GM12878 (cell line): ENCODE data around the gene COL4A4. TPM values are rescaled to one million over a fixed set of nuclear protein-coding genes. Genes with fewer than 3 reads are reported as not detected.

Experiments used
- PAX8 ChIP-seq: fragments of 450-650 bp; IDR thresholded peaks from 2 replicates; pipeline ENCODE4 v1.6.1; 2017; ENCODE audit warnings: mild to moderate bottlenecking, moderate library complexity
- POLR2A ChIP-seq: IDR thresholded peaks from 2 replicates; pipeline ENCODE4 v1.6.1; 2011; ENCODE audit warnings: low read depth, mild to moderate bottlenecking, low read length
- STAT1 ChIP-seq: fragments of 450-650 bp; conservative IDR thresholded peaks from 2 replicates; pipeline ENCODE4 v1.6.1; 2014; ENCODE audit warnings: antibody characterized with exemption, mild to moderate bottlenecking
- ZNF207 ChIP-seq: fragments of 450-650 bp; IDR thresholded peaks from 2 replicates; pipeline ENCODE4 v1.6.1; 2014; ENCODE audit warnings: antibody characterized with exemption, mild to moderate bottlenecking, borderline replicate concordance
- ZNF384 ChIP-seq: IDR thresholded peaks from 2 replicates; pipeline ENCODE4 v1.6.1; 2012; ENCODE audit warnings: low read depth, mild to moderate bottlenecking, low read length, improper control_type of control experiment, borderline replicate concordance
- polyA plus RNA-seq, 11 experiments: library from polyadenylated mRNA; depleted of rRNA in 4 of 11; unstranded in 6 of 11; stranded (reverse) in 5 of 11; fragments of >200 nt; fragmentation: Nextera tagmentation in 4 of 11; fragmentation: Illumina TruSeq in 1 of 11; extraction: Ambion mirVana in 4 of 11; extraction: Trizol in 1 of 11; gene quantifications; 1 replicate in 1 of 11; 2 replicates in 10 of 11; pipeline versions ENCODE4 v1.2.1 to v1.2.3, GENCODE V29; 2011 to 2016; ENCODE audit warnings: inconsistent platforms in 2 of 11, missing spikeins in 2 of 11, low read depth in 1 of 11
- total RNA-seq, 4 experiments: library from RNA; depleted of rRNA in 3 of 4; stranded (reverse); fragments of >200 nt in 3 of 4; fragmentation: Illumina TruSeq in 1 of 4; extraction: Trizol in 1 of 4; gene quantifications; 2 replicates each; pipeline versions ENCODE4 v1.2.1 to v1.2.3, GENCODE V29; 2013 to 2021
- TF ChIP-seq, protein P1 (sequence below): fragments of 450-650 bp; formaldehyde crosslinking; IDR thresholded peaks from 2 replicates; pipeline ENCODE4 v1.4.0; 2020; ENCODE audit warnings: mild to moderate bottlenecking, moderate library complexity
- TF ChIP-seq, protein P2 (sequence below): fragments of 150-350 bp; IDR thresholded peaks from 2 replicates; pipeline ENCODE4 v1.6.1; 2016; ENCODE audit warnings: low read depth, low read length
- TF ChIP-seq, protein P3 (sequence below): IDR thresholded peaks from 2 replicates; pipeline ENCODE4 v1.6.1; 2012; ENCODE audit warnings: improper control_type of control experiment, low read depth, low read length; ENCODE audit not compliant: insufficient replicate concordance
- TF ChIP-seq, protein P4 (sequence below): fragments of 450-650 bp; IDR thresholded peaks from 2 replicates; pipeline ENCODE4 v1.6.1; 2017; ENCODE audit warnings: borderline replicate concordance

The COL4A4 gene
- total and polyA plus RNA-seq, 10 of the 15 experiments (the other 5 are each of a cell fraction or from before 2014, with no cell fraction given), result 0.19 to 4.0 (median 2.1) TPM

DNA sequence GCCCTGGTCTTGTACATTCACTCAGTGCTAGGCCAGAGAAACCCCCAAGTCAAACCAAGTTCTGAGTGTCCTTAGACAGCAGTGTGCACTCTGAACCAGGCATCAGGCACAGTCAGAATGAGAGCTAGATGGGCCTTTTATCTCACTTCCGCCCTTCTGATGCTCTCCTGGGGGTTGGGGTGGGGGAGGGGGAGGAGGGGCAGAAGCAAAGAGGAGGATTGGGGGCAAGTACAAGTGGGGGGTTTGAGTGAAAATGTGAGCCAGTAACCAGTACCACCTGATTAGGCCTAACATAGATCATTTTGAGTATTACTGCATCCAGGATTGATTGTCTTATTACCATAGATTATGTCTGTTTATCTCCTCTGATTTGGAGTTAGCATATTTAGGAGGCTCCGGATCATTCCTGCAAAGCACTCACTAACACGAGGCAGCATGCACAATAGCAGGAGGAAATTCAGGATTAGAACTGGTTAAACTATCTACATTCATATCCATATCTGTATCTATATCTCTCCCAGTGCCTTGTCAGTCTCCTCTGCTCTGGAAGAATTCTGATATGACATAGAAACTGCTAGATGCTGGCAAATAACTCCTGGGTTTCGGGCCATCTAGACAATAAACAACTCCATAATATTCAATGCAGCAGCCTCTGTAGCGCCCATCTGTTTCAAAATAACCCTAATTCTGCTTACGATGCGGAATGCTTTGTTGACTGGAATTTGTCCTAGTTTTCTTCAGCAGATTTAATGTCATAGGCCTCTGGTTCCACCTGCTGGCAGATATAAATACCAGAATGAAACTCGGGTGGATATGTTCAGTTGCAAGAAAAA, 179.0 kb downstream of the COL4A4 start (continued):
- no peak for TF ChIP-seq PAX8
- no peak for TF ChIP-seq STAT1
- no peak for TF ChIP-seq ZNF384
- TF ChIP-seq, protein P1, sequence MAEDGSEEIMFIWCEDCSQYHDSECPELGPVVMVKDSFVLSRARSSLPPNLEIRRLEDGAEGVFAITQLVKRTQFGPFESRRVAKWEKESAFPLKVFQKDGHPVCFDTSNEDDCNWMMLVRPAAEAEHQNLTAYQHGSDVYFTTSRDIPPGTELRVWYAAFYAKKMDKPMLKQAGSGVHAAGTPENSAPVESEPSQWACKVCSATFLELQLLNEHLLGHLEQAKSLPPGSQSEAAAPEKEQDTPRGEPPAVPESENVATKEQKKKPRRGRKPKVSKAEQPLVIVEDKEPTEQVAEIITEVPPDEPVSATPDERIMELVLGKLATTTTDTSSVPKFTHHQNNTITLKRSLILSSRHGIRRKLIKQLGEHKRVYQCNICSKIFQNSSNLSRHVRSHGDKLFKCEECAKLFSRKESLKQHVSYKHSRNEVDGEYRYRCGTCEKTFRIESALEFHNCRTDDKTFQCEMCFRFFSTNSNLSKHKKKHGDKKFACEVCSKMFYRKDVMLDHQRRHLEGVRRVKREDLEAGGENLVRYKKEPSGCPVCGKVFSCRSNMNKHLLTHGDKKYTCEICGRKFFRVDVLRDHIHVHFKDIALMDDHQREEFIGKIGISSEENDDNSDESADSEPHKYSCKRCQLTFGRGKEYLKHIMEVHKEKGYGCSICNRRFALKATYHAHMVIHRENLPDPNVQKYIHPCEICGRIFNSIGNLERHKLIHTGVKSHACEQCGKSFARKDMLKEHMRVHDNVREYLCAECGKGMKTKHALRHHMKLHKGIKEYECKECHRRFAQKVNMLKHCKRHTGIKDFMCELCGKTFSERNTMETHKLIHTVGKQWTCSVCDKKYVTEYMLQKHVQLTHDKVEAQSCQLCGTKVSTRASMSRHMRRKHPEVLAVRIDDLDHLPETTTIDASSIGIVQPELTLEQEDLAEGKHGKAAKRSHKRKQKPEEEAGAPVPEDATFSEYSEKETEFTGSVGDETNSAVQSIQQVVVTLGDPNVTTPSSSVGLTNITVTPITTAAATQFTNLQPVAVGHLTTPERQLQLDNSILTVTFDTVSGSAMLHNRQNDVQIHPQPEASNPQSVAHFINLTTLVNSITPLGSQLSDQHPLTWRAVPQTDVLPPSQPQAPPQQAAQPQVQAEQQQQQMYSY, result no peak
- TF ChIP-seq, protein P2, sequence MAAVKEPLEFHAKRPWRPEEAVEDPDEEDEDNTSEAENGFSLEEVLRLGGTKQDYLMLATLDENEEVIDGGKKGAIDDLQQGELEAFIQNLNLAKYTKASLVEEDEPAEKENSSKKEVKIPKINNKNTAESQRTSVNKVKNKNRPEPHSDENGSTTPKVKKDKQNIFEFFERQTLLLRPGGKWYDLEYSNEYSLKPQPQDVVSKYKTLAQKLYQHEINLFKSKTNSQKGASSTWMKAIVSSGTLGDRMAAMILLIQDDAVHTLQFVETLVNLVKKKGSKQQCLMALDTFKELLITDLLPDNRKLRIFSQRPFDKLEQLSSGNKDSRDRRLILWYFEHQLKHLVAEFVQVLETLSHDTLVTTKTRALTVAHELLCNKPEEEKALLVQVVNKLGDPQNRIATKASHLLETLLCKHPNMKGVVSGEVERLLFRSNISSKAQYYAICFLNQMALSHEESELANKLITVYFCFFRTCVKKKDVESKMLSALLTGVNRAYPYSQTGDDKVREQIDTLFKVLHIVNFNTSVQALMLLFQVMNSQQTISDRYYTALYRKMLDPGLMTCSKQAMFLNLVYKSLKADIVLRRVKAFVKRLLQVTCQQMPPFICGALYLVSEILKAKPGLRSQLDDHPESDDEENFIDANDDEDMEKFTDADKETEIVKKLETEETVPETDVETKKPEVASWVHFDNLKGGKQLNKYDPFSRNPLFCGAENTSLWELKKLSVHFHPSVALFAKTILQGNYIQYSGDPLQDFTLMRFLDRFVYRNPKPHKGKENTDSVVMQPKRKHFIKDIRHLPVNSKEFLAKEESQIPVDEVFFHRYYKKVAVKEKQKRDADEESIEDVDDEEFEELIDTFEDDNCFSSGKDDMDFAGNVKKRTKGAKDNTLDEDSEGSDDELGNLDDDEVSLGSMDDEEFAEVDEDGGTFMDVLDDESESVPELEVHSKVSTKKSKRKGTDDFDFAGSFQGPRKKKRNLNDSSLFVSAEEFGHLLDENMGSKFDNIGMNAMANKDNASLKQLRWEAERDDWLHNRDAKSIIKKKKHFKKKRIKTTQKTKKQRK, result no peak
- TF ChIP-seq, protein P3, sequence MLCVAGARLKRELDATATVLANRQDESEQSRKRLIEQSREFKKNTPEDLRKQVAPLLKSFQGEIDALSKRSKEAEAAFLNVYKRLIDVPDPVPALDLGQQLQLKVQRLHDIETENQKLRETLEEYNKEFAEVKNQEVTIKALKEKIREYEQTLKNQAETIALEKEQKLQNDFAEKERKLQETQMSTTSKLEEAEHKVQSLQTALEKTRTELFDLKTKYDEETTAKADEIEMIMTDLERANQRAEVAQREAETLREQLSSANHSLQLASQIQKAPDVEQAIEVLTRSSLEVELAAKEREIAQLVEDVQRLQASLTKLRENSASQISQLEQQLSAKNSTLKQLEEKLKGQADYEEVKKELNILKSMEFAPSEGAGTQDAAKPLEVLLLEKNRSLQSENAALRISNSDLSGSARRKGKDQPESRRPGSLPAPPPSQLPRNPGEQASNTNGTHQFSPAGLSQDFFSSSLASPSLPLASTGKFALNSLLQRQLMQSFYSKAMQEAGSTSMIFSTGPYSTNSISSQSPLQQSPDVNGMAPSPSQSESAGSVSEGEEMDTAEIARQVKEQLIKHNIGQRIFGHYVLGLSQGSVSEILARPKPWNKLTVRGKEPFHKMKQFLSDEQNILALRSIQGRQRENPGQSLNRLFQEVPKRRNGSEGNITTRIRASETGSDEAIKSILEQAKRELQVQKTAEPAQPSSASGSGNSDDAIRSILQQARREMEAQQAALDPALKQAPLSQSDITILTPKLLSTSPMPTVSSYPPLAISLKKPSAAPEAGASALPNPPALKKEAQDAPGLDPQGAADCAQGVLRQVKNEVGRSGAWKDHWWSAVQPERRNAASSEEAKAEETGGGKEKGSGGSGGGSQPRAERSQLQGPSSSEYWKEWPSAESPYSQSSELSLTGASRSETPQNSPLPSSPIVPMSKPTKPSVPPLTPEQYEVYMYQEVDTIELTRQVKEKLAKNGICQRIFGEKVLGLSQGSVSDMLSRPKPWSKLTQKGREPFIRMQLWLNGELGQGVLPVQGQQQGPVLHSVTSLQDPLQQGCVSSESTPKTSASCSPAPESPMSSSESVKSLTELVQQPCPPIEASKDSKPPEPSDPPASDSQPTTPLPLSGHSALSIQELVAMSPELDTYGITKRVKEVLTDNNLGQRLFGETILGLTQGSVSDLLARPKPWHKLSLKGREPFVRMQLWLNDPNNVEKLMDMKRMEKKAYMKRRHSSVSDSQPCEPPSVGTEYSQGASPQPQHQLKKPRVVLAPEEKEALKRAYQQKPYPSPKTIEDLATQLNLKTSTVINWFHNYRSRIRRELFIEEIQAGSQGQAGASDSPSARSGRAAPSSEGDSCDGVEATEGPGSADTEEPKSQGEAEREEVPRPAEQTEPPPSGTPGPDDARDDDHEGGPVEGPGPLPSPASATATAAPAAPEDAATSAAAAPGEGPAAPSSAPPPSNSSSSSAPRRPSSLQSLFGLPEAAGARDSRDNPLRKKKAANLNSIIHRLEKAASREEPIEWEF, result no peak
- TF ChIP-seq POLR2A, result 0 out of 2 replicates have a peak, but pooled peaks have one; percentile 22
- TF ChIP-seq, protein P4, sequence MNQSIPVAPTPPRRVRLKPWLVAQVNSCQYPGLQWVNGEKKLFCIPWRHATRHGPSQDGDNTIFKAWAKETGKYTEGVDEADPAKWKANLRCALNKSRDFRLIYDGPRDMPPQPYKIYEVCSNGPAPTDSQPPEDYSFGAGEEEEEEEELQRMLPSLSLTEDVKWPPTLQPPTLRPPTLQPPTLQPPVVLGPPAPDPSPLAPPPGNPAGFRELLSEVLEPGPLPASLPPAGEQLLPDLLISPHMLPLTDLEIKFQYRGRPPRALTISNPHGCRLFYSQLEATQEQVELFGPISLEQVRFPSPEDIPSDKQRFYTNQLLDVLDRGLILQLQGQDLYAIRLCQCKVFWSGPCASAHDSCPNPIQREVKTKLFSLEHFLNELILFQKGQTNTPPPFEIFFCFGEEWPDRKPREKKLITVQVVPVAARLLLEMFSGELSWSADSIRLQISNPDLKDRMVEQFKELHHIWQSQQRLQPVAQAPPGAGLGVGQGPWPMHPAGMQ, result no peak
- TF ChIP-seq ZNF207, result no peak
